Uterus (tissue), 4 donors: ENCODE results near the gene MAP3K20. TPM values are rescaled to one million over a fixed set of nuclear protein-coding genes. Genes with fewer than 3 reads are reported as not detected.
"Not testable (repeated sequence)": the region's sequence is repeated elsewhere in the genome, so short reads cannot be mapped to it uniquely, and the experiment has no call there.

Source experiments
- DNase-seq, 2 donors: peaks; one replicate each; pipeline ENCODE4 v3.0.0-alpha.2; 2019 to 2020
- H3K27ac ChIP-seq, 2 donors: fragments of 200-600 bp; sonication (generic); 1 replicate in 1 of 2; 2 replicates in 1 of 2; pipeline ENCODE4 v1.5.1; 2016 to 2018
- H3K27me3 ChIP-seq, 2 donors: fragments of 200-600 bp; sonication (generic); one replicate each; pipeline ENCODE4 v1.5.1; 2018 to 2019; ENCODE audit warnings: control low read depth in 1 of 2
- H3K36me3 ChIP-seq, 2 donors: fragments of 200-600 bp; sonication (generic); one replicate each; pipeline ENCODE4 v1.5.1; 2019; ENCODE audit warnings: control low read depth in 1 of 2
- H3K4me1 ChIP-seq, 2 donors: fragments of 200-600 bp; sonication (generic); one replicate each; pipeline ENCODE4 v1.5.1; 2018 to 2019; ENCODE audit warnings: control low read depth in 1 of 2
- H3K4me3 ChIP-seq, 2 donors: fragments of 200-600 bp; sonication (generic); 1 replicate in 1 of 2; 2 replicates in 1 of 2; pipeline ENCODE4 v1.5.1; 2018 to 2019; ENCODE audit warnings: mild to moderate bottlenecking in 1 of 2
- H3K9me3 ChIP-seq, 2 donors: fragments of 200-600 bp; sonication (generic); one replicate each; pipeline ENCODE4 v1.5.1; 2019; ENCODE audit warnings: control low read depth in 1 of 2
- POLR2A ChIP-seq, 2 donors: fragments of 450-650 bp; IDR thresholded peaks; one replicate each; pipeline ENCODE4 v1.6.1; 2016; ENCODE audit warnings: antibody characterized with exemption in 2 of 2, mild to moderate bottlenecking in 1 of 2, moderate library complexity in 1 of 2
- intact Hi-C: fragments of 100-400 bp; cut with DNase I; formaldehyde crosslinking; loops from one replicate; pipeline ENCODE4 v1.15.1; 2023; ENCODE audit warnings: low total_unique reads
- total RNA-seq, 4 donors: library from RNA; depleted of rRNA in 3 of 4; stranded (reverse); fragments of >200 nt in 3 of 4; gene quantifications; one replicate each; pipeline versions ENCODE4 v1.1.0 to v1.2.4, GENCODE V29; 2014 to 2023
- TF ChIP-seq, protein P1 (sequence below), 4 experiments: fragments of 200-600 bp in 2 of 4; fragments of 450-650 bp in 2 of 4; sonication (generic) in 2 of 4; IDR thresholded peaks; one replicate each; pipeline ENCODE4 v1.5.1; 2016 to 2019; ENCODE audit warnings: antibody characterized with exemption in 4 of 4, mild to moderate bottlenecking in 2 of 4, moderate library complexity in 1 of 4
- donor health status: DM: yes; HTN: yes; CAD: no.

Gene MAP3K20
- total RNA-seq, 4 donors from 2014 or later = 47.6 to 183 (median 124) TPM

DNA sequence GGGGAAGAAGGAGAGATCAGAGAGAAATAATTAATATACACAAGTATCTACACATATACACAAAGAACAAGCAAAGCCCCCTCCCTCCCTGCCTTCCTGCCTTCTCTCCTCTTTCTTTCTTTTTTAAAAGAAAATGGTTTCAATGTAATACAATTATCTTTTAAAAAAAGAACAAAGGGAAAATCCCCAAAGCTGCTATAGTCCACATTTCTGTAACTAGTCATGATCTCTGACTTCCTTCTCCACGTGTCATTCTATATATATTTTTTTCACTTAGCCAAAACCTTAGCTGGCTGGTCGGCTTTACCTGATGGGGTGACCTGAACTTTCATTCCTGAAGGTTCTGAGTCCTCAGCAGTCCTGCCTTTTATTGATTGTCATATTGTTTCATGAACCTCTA is 44.3 kb downstream of the MAP3K20 start:
- DNase-seq = no peak
- Histone ChIP-seq H3K27ac (no peak overlapping the region), H3K4me1 (peaks cover 0 to 5% of the 10 kb centered on the region in 2 donors), H3K27me3 (no peaks in the 10 kb centered on the region), H3K9me3 (no peaks in the 10 kb centered on the region), H3K36me3 (no peaks in the 10 kb centered on the region), H3K4me3 (no peak overlapping the region)
- intact Hi-C loops = no loop called here
- TF ChIP-seq POLR2A (IDR thresholded peaks at IDR 0.05) = no peak
- TF ChIP-seq, protein P1, sequence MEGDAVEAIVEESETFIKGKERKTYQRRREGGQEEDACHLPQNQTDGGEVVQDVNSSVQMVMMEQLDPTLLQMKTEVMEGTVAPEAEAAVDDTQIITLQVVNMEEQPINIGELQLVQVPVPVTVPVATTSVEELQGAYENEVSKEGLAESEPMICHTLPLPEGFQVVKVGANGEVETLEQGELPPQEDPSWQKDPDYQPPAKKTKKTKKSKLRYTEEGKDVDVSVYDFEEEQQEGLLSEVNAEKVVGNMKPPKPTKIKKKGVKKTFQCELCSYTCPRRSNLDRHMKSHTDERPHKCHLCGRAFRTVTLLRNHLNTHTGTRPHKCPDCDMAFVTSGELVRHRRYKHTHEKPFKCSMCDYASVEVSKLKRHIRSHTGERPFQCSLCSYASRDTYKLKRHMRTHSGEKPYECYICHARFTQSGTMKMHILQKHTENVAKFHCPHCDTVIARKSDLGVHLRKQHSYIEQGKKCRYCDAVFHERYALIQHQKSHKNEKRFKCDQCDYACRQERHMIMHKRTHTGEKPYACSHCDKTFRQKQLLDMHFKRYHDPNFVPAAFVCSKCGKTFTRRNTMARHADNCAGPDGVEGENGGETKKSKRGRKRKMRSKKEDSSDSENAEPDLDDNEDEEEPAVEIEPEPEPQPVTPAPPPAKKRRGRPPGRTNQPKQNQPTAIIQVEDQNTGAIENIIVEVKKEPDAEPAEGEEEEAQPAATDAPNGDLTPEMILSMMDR (IDR thresholded peaks at IDR 0.05) = no peak

DNA sequence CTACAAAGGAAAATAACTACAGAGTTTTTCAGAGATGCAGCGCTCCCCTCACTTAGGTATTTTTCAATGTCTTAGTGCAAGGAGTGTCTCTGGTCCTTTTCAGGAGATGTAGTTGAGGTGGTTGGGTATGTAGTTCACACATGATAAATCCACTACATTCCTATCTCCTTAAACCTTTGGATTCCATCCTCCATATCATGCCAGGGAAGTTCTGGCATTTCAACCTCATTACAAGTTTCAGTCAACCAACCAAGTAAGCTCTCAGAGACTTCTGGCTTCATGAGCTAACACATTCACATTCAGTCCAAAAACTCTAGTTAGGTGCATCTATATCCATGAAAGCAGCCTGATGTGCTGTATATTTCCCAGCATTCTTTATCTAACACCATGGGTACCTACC is 47.3 kb downstream of the MAP3K20 start:
- no peak overlapping the region for H3K27ac ChIP-seq
- H3K9me3 ChIP-seq = no peaks in the 10 kb centered on the region
- no peak for TF ChIP-seq POLR2A (IDR thresholded peaks at IDR 0.05)
- TF ChIP-seq, protein P1 (IDR thresholded peaks at IDR 0.05) = no peak
- H3K4me1 ChIP-seq = peaks cover 0 to 5% of the 10 kb centered on the region in 2 donors
- no peak for DNase-seq
- H3K4me3 ChIP-seq = no peak overlapping the region
- H3K36me3 ChIP-seq = no peaks in the 10 kb centered on the region
- intact Hi-C loops = no loop called here
- no peaks in the 10 kb centered on the region for H3K27me3 ChIP-seq

DNA sequence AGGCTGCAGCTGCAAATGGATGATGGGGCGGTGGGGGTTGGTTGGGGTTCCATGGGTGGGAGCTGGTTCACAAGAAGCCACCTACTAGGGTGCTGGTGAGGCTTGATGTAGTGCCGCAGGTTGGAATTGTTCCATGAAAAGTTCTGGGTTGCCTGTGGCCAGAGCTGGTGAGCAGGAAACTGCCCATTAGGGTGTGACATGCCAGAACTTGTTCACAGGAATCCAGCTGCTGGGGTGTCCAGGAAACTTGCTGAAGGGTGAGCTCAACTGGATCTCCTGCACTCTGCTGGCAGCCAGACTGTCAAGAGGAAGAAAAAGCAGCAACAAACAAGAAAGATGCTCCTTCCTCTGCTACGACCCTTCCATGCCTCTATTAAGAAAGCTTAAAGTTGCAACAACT is 48.8 kb downstream of the MAP3K20 start:
- peaks cover 0 to 5% of the 10 kb centered on the region in 2 donors for H3K4me1 ChIP-seq
- H3K27ac ChIP-seq = no peak overlapping the region

DNA sequence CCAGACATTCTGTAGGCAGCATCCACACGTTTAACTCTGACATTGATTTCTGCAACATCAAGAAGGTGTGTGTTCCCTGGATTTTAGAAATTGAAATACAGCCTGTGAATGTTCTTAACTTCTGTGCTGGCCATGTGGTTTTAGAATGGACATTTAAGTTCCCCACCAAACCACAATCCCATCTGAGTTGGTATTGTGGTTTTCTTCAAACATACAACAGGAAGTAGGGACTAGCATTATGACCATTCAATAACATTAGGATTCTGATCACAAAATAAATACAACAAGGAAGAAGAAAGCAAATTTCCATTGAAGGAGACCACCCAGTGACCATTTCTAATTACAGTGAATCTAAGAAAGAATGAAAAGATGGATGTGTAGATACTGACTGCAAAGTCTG is 51.2 kb downstream of the MAP3K20 start:
- intact Hi-C loops = no loop called here
- H3K27me3 ChIP-seq = no peaks in the 10 kb centered on the region
- no peak for DNase-seq
- no peak overlapping the region for H3K27ac ChIP-seq
- H3K9me3 ChIP-seq = no peaks in the 10 kb centered on the region
- TF ChIP-seq POLR2A (IDR thresholded peaks at IDR 0.05) = no peak
- TF ChIP-seq, protein P1 (IDR thresholded peaks at IDR 0.05) = no peak
- no peaks in the 10 kb centered on the region for H3K36me3 ChIP-seq
- peaks cover 0 to 5% of the 10 kb centered on the region in 2 donors for H3K4me1 ChIP-seq
- no peak overlapping the region for H3K4me3 ChIP-seq

More for the DNA sequence above, 48.8 kb downstream of the MAP3K20 start:
- Histone ChIP-seq H3K27me3 (no peaks in the 10 kb centered on the region), H3K9me3 (no peaks in the 10 kb centered on the region), H3K4me3 (no peak overlapping the region), H3K36me3 (no peaks in the 10 kb centered on the region)
- DNase-seq = no peak
- intact Hi-C loops = no loop called here
- no peak for TF ChIP-seq POLR2A (IDR thresholded peaks at IDR 0.05)
- TF ChIP-seq, protein P1 (IDR thresholded peaks at IDR 0.05) = no peak

DNA sequence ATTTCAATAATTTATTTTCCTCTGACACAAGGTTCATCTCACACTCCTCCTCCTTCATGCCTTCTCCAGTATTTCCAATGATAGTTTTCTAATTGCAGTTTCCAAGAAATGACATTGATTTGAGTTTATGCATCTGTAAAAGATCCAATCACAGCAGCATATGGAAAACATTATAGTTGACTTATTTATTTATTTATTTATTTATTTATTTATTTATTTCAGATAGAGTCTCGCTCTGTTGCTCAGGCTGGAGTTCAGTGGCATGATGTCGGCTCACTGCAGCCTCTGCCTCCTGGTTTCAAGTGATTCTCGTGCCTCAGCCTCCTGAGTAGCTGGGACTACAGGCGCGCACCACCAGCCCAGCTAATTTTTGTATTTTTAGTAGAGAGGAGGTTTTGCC is 52.5 kb downstream of the MAP3K20 start:
- intact Hi-C loops, H3K4me1 ChIP-seq, H3K4me3 ChIP-seq, H3K9me3 ChIP-seq, H3K36me3 ChIP-seq, DNase-seq, H3K27ac ChIP-seq, H3K27me3 ChIP-seq: not testable (repeated sequence)
